ENCODE results near the gene CADM1.

DNA sequence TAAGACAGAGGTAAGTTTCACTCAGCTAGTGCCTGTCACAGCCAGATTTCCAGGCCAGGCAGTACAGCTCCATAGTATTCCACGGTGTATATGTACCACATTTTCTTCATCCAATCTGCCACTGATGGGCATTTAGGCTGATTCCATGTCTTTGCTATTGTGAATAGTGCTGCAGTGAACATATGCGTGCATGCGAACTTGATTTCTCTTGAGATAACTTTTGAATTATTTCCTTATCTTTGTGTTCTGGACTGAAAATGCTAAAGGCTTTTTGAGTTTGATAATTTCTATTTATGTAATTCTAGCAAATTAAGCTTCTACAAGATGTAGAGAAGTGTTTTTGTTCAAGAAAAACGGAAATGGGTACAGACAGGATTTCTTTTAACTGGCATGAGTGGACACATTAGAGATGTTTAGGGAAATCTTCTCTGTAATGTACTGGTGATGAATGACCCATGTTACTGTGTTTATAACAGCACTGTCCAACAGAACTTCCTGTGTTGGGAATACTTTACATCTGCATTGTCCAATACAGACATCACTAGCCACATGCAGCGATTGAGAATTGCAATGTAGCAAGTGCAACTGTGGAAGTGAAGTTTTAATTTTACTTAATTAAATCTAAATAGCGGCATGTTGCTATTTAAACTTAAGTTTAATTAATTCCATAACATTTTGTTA is 151.3 kb downstream of the CADM1 start:
- TF ChIP-seq, protein P1, sequence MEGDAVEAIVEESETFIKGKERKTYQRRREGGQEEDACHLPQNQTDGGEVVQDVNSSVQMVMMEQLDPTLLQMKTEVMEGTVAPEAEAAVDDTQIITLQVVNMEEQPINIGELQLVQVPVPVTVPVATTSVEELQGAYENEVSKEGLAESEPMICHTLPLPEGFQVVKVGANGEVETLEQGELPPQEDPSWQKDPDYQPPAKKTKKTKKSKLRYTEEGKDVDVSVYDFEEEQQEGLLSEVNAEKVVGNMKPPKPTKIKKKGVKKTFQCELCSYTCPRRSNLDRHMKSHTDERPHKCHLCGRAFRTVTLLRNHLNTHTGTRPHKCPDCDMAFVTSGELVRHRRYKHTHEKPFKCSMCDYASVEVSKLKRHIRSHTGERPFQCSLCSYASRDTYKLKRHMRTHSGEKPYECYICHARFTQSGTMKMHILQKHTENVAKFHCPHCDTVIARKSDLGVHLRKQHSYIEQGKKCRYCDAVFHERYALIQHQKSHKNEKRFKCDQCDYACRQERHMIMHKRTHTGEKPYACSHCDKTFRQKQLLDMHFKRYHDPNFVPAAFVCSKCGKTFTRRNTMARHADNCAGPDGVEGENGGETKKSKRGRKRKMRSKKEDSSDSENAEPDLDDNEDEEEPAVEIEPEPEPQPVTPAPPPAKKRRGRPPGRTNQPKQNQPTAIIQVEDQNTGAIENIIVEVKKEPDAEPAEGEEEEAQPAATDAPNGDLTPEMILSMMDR (IDR thresholded peaks at IDR 0.05 in 4 of 5, conservative IDR thresholded peaks at IDR 0.05 in 1 of 5), result no peak
- no peak for TF ChIP-seq POLR2A (IDR thresholded peaks at IDR 0.05)

Measured in gastrocnemius medialis (tissue), 4 donors.